Subcutaneous adipose tissue (tissue), 4 donors: Measurements from ENCODE around the gene KHNYN. TPM values are rescaled to one million over a fixed set of nuclear protein-coding genes. Genes with fewer than 3 reads are reported as not detected.

ENCODE experiments used
- total RNA-seq, 4 donors: library from RNA; depleted of rRNA; stranded (reverse); fragments of >200 nt; gene quantifications; one replicate each; pipeline ENCODE4 v1.1.0, GENCODE V29; 2016
- TF ChIP-seq, protein P1 (sequence below): fragments of 450-650 bp; IDR thresholded peaks from one replicate; pipeline ENCODE4 v1.5.1; 2016; ENCODE audit warnings: low read depth, mild to moderate bottlenecking, control low read depth, antibody characterized with exemption, moderate library complexity

KHNYN gene
- total RNA-seq, 4 donors from 2014 or later: 29.5 to 81.8 (median 57.2) TPM

DNA sequence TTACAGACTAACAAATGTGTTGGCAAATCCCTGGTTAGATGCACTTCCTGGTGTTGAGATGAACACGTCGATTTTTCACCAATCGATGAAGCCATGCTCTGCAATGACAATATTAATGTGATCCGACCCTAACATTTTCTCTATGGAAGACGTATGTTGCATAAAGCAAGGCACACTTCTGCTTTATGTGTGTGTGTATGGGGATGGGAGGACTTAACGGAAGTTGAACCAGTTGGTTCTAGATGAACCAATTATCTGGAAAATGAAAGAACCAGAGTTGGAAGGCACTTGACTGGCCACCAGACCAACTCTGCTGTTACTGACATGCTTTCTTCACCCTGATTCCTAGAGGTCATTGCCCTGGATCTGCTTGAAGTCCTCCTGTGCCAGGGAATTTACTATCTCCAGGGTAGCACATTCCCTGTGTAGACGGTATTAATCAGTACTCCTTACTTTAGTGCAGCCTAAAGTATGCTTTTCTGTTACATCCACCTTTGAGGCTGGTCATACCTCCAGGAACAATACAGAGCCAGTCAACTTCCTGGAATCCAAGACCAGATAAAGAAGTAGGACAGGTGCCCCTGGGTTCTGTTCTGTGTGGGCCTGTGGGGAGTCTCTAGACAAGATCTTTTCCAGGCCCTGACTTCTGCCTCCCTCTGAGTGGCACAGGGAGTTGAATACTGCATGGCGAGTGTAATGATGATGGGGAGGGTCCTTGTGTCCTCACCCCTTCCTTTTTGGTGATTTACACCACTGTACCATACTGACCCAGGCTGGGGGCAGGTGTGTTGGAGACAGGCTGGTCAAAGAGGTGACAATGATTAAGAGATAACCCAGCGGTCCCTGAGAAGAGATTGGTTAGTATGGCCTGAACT lies 8.7 kb downstream of the KHNYN start:
- TF ChIP-seq, protein P1, sequence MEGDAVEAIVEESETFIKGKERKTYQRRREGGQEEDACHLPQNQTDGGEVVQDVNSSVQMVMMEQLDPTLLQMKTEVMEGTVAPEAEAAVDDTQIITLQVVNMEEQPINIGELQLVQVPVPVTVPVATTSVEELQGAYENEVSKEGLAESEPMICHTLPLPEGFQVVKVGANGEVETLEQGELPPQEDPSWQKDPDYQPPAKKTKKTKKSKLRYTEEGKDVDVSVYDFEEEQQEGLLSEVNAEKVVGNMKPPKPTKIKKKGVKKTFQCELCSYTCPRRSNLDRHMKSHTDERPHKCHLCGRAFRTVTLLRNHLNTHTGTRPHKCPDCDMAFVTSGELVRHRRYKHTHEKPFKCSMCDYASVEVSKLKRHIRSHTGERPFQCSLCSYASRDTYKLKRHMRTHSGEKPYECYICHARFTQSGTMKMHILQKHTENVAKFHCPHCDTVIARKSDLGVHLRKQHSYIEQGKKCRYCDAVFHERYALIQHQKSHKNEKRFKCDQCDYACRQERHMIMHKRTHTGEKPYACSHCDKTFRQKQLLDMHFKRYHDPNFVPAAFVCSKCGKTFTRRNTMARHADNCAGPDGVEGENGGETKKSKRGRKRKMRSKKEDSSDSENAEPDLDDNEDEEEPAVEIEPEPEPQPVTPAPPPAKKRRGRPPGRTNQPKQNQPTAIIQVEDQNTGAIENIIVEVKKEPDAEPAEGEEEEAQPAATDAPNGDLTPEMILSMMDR: no peak

DNA sequence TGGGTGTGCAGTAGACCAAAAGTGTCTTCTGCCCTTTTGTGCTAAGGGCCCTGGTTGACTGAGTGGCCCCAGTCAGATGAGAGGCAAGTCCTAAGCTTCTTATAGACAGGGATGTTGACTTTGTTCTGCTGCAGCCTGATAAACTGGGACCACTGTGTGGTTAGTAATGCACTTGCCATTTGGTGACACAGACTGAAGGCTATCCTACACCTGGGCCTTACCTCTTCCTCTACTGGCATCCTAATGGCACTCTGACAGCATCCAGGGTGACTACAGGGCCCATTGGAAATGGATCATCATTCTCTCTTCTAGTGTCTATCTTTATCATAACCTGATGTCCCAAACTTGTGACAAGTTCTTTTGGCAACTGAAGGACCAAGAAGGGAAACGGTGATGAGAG lies 9.5 kb downstream of the KHNYN start:
- TF ChIP-seq, protein P1: no peak

DNA sequence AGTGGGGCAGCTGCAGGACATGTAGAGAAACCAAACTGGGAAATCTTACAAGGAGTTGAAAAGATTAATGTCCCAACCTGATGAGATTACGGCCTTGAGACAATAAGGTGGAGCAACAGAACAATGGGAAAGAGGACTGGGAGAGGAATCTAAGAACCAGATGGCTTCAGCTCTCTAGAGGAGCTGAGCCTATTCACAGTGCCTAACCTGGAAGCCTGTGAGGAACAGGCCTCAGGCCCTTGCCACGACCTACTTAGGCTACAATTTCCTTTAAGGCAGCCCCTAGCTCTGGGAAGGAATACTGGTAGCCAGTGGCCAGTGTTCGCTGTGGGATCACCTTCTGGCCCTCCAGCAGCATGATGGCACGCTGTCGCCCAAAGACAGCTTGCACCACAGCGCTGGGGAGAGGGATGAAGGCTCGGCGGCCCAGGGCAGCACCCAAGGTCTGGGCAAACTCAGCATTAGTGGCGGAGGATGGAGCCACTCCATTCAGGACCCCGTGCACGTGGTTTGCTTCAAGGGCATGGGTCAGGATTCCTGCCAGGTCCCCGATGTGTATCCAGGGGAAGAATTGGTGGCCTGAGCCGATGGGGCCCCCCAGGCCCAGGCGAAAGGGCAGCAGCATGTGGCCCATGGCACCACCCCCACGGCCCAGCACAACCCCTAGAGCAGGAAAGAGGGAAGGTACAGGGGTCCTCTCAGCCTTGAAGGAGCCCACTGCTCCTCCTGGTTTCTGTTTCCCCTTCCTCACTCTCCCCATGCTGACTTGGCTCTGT lies 10.3 kb downstream of the KHNYN start:
- TF ChIP-seq, protein P1: no peak

DNA sequence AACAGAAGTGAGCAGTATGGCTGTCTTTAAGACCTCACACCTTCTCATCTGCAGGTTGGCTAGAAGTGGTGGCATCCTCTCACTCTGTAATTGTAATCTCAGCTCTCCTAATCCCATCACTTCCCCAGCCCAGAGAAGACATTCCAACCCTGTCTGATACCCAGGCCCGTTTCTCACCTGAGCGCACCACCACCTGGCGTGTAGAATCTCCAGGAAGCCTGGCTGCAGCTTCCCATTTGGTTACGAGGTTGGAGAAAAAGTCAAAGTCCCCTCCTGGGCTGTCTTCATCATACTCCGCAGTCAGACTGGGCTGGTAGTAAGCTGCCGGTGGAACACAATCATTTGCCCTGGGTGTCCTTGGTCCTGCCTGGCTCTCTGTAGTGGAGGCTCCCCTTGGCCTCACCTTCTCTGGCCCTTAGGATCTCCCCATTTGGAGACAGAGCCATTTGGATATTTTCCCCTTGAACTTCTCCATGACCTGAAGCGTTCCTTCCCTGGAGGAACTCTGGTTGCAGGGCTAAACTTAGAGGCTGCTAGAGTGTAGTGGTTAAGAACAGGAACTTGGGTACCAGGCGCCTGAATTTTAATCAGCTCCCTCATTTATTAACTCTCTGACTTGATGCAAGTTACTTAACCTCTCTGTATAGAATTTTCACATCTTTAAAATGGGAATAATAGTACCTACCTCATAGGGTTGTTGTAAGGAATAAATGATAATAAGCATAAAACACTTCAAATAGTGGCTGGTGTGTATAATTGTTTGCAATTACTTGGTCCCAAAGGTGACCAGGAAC lies 11.0 kb downstream of the KHNYN start:
- TF ChIP-seq, protein P1: no peak

DNA sequence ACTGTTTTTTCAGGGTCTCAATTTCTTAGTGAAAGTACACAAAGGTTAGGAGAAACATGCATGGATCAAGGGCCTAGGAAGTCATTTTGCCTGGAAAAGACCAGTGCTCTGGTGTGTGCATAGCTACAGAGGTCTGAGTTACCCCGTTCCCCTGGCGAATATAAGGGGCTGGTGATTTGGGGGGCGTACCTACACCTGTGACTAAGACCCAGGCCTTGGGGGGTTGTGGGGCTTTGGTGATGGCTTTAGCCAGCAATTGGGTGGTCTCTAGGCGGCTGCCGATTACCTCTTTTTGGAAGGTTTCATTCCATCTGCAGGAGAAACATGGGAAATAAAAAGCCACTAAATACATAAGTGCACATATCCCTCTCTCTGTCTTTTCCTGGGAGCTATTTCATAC lies 11.7 kb downstream of the KHNYN start:
- TF ChIP-seq, protein P1: no peak

DNA sequence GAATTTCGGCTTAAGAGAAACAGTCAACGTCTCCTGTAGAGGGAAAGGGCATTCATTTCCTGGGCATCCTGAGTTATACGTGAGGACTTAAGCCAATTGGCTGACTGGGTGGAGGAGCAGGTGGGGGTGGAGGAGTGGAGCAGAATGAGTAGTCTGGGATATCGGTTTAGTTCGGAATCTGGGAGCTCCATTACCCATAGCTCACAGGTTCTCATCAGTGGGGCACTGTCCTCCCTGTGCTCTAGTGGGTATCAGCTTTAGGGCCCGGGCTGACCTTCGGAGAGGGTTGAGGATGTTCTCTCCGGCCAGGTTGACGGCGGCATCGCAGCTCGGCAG lies 12.1 kb downstream of the KHNYN start:
- TF ChIP-seq, protein P1: no peak
